AG10803 (cell line): ENCODE measurements around the gene RBBP8.

Experiments
- DNase-seq: peaks from one replicate; pipeline ENCODE4 v3.0.0; 2010; ENCODE audit warnings: low read depth
- H3K4me3 ChIP-seq: 2 replicates; pipeline ENCODE4 v1.5.1; 2011; ENCODE audit warnings: mild to moderate bottlenecking, low read length, control low read depth
- TF ChIP-seq, protein P1 (sequence below): conservative IDR thresholded peaks from 2 replicates; pipeline ENCODE4 v1.5.1; 2011; ENCODE audit warnings: mild to moderate bottlenecking, low read length, control low read depth, inconsistent platforms

The RBBP8 gene

DNA sequence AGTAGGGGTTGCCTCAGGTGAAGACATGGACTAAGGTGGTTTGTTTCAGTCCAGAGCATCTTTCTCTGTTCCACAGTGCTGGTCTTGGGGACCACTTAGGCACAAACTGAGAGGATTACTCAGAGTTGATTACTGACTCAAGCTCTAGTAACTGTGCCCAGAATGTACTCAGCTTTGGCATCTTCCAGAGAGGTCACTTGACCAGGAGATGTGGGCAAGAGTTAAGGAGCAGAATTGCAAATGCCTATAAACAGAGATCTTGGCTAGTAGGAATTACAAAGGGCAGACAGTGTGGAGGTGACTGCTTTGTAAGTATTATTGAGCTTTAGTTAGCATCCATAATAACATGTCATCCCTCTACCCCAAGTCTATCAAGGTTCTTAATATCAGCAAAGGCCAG lies 109.0 kb downstream of the RBBP8 start:
- TF ChIP-seq, protein P1, sequence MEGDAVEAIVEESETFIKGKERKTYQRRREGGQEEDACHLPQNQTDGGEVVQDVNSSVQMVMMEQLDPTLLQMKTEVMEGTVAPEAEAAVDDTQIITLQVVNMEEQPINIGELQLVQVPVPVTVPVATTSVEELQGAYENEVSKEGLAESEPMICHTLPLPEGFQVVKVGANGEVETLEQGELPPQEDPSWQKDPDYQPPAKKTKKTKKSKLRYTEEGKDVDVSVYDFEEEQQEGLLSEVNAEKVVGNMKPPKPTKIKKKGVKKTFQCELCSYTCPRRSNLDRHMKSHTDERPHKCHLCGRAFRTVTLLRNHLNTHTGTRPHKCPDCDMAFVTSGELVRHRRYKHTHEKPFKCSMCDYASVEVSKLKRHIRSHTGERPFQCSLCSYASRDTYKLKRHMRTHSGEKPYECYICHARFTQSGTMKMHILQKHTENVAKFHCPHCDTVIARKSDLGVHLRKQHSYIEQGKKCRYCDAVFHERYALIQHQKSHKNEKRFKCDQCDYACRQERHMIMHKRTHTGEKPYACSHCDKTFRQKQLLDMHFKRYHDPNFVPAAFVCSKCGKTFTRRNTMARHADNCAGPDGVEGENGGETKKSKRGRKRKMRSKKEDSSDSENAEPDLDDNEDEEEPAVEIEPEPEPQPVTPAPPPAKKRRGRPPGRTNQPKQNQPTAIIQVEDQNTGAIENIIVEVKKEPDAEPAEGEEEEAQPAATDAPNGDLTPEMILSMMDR = no peak
- no peak for DNase-seq
- H3K4me3 ChIP-seq = no peak overlapping the region

DNA sequence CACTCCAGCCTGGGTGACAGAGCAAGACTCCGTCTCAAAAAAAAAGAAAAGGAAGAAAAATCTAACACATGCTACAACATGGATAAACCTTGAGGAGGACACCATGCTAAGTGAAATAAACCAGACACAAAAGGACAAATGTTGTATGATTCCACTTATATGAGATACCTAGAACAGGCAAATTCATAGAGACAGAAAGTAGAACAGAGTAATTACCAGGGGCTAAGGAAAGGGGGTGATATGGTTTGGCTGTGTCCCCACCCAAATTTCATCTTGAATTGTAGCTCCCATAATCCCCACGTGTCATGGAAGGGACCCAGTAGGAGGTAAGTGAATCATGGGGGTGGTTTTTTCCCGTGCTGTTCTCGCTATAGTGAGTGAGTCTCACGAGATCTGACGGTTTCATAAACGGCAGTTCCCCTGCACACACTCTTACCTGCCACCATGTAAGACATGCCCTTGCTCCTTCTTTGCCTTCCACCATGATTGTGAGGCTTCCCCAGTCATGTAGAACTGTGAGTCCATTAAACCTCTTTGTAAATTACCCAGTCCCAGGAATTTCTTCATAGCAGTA lies 110.8 kb downstream of the RBBP8 start:
- TF ChIP-seq, protein P1 = no peak
- no peak overlapping the region for H3K4me3 ChIP-seq
- no peak for DNase-seq

DNA sequence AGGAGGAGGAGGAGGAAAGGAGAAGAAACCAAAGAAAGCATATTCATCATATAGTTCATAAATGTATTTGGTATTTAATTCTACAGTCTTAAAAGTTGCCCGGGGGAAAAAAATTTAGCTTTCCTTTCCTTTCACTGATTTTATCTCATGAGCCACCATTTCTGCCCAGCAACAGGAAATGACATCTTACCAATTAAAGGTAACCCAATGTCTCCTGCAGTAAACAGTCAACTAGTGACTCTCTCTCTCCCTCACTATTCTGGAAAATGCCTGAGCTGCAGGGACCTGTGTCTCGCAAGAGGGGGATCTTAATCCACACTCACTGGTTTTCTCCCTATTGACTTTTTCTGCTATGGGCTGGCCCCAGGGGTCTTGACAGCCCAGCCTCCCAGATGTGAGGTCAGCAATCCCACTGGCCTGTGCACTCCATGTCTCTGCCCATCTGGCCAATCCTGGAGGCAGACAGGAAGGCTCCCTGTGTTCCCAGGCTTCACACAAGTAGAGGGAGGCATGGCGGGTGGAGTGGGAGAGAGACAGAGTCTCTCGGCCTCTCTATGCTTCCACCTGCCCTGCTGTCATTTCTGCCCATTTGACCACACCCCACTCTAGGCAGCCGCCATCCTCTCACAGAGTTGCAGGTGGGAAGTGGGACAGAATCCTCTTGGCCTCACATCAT lies 116.7 kb downstream of the RBBP8 start:
- no peak overlapping the region for H3K4me3 ChIP-seq
- no peak for DNase-seq
- TF ChIP-seq, protein P1 = no peak

DNA sequence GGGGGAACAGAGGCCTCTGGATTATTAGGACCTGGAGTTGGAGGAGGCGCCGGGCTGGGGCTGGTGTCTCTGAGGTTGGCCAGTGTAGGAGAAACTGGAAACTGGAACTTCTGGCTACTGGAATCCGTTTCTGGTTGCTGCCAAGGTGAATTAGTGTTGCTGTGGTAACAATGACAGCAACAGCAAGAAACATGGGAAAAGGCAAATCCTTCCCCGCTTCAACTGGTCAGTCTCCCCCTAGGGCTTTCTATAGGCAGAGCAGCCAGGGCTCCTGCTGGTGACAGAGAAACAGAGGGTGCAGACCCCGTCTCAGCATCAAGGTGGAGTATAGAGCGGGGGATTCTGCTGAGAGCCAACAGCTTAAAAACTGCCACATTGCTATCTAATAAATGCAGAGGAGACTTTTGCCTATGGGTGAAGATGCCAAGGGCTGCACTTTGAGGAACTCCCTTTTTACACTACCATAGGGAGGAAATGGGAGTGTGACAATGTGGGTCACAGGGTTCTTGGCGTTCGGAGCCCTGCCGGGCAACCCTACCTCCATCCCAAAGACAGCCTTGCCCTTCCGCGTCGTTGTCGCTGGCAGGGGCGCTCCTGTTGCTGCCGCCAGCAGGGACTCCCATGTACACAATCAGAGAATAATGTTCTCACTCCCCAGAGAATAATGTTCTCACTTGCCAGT lies 120.8 kb downstream of the RBBP8 start:
- TF ChIP-seq, protein P1 = peak; percentile 73
- H3K4me3 ChIP-seq = no peak overlapping the region
- peak; percentile 88 for DNase-seq

DNA sequence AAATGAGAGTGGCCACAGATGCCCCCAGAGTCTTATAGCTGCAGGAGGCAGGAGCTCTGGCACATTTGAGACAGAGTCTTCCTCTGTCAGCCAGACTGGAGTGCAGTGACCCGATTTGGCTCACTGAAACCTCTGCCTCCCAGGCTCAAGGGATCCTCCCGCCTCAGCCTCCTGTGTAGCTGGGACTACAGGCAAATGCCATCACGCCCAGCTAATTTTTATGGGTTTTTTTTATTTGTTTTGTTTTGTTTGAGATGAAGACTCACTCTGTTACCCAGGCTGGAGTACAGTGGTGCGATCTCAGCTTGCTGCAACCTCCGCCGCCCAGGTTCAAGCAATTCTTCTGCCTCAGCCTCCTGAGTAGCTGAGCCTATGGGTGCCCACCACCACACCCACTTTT lies 121.4 kb downstream of the RBBP8 start:
- TF ChIP-seq, protein P1 = no peak

DNA sequence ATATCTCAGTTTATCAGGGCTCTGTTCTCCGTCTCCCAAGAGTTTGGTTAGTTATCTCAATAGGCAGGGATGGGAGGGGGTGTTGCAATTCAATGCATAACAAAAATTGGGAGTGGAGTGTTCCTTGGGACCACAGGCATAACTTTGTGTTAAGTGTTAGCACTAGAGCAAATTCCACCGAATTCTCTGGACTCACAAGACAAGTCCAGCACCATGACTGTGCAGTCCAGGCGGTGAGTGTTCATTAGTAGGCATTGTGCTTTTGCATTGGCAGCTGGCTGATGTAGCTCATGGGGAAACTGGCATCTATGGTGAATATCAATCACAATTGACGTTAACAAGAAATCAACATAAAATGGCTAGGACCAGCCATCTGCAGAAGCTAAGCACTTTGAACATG lies 123.2 kb downstream of the RBBP8 start:
- no peak for DNase-seq
- H3K4me3 ChIP-seq = no peak overlapping the region
- TF ChIP-seq, protein P1 = no peak

More for the DNA sequence above, 121.4 kb downstream of the RBBP8 start:
- no peak overlapping the region for H3K4me3 ChIP-seq
- DNase-seq = no peak

DNA sequence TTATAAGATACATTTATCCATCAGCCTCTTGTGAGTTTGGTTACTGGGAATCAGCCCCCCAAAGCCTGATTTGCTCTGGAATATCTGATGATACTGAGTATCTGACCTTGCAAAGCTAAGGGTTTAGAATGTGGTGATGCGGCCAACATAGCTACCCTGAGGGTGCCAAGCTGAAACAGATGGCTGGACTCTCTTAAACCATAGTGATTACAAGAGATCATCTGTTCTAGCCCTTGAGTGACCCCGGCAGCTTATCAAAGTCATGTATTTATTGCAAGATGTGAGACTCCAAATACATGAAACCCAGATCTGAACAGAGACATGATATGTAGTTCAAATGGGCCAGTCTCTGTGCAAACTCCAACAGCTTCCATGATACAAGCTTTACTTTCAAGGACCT lies 124.0 kb downstream of the RBBP8 start:
- no peak overlapping the region for H3K4me3 ChIP-seq
- TF ChIP-seq, protein P1 = no peak
- no peak for DNase-seq
